GM13976 (cell line): Measurements from ENCODE around the gene OCRL.
A peak's percentile ranks its signal among the peaks of the same experiment; 100 is the strongest.

Source experiments
- DNase-seq: peaks from one replicate; pipeline ENCODE4 v3.0.0; 2012; ENCODE audit warnings: low spot score
- in situ Hi-C: fragments of 300-500 bp; cut with MboI; formaldehyde crosslinking; loops from one replicate; pipeline ENCODE4 v1.12.0; 2022; ENCODE audit warnings: low sequenced_read_pairs, mixed read lengths, inconsistent platforms; ENCODE audit not compliant: unreplicated experiment
- TF ChIP-seq, protein P1 (sequence below): IDR thresholded peaks from 2 replicates; pipeline ENCODE4 v1.5.1; 2012; ENCODE audit warnings: borderline replicate concordance, mild to moderate bottlenecking; ENCODE audit not compliant: insufficient read depth; ENCODE audit errors: extremely low read depth, missing control alignments, control extremely low read depth

Gene OCRL

DNA sequence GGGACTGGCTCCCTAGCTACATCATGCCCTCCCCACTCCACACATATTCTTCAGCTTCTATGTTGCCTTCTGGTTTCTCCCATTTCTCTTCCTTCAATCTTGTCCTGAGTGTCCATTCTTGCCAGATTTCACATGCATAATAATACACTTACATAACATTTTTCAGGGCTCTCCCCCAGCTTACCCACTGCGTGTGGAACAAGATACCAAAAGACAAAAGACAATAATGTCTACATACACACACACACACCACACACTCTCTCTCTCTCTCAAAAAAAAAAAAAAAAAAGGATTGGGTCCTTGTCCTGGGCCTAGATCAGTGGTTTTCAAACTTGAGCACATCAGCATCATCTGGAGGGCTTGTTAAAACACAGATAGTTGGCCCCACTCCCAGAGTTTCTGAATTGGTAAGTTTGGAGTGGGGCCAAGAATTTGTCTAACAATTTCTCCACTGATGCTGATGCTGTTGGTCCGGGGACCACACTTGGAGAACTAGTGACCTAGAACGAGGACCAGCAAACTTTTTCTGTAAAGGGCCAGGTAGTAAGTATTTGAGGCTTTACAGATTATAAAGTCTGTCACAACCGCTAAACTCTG, 10.3 kb upstream of the OCRL start:
- no peak for DNase-seq
- TF ChIP-seq, protein P1, sequence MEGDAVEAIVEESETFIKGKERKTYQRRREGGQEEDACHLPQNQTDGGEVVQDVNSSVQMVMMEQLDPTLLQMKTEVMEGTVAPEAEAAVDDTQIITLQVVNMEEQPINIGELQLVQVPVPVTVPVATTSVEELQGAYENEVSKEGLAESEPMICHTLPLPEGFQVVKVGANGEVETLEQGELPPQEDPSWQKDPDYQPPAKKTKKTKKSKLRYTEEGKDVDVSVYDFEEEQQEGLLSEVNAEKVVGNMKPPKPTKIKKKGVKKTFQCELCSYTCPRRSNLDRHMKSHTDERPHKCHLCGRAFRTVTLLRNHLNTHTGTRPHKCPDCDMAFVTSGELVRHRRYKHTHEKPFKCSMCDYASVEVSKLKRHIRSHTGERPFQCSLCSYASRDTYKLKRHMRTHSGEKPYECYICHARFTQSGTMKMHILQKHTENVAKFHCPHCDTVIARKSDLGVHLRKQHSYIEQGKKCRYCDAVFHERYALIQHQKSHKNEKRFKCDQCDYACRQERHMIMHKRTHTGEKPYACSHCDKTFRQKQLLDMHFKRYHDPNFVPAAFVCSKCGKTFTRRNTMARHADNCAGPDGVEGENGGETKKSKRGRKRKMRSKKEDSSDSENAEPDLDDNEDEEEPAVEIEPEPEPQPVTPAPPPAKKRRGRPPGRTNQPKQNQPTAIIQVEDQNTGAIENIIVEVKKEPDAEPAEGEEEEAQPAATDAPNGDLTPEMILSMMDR = no peak
- in situ Hi-C loops = no loop called here

DNA sequence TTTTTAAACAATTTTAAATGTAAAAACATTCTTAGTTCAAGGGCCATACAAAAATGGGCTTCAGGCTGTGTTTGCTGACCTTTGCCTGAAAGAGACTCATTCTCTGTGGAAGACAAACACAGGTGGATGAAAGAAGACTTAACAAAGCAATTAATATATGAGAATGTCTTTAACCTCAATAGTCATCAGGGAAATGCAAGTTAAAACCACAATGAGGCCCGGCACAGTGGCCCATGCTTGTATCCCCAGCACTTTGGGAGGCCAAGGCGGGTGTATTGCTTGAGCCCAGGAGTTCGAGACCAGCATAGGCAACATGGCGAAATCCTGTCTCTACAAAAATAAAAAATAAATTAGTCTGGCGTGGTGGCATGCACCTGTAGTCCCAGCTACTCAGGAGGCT, 9.6 kb upstream of the OCRL start:
- no peak for DNase-seq
- TF ChIP-seq, protein P1 = no peak
- in situ Hi-C loops = no loop called here

DNA sequence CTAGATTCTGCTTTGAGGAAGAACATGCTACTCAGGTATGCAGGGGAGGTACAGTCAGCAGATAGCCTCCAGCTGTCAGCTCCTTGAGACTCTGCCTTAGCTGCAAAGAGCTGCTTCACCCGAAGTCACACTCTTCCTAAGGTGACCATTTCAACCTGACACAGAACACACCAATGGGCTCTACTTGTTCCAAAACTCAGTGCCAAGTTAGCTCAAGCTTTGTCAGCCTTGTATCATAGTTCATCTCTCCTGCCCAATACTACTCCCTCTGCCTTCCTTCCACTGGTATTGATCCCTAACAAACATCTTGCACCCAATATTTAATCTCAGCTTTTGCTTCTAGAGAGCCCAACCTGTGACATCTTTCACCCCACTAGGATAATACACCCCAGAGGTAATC, 8.9 kb upstream of the OCRL start:
- DNase-seq = no peak
- TF ChIP-seq, protein P1 = no peak
- in situ Hi-C loops = no loop called here

DNA sequence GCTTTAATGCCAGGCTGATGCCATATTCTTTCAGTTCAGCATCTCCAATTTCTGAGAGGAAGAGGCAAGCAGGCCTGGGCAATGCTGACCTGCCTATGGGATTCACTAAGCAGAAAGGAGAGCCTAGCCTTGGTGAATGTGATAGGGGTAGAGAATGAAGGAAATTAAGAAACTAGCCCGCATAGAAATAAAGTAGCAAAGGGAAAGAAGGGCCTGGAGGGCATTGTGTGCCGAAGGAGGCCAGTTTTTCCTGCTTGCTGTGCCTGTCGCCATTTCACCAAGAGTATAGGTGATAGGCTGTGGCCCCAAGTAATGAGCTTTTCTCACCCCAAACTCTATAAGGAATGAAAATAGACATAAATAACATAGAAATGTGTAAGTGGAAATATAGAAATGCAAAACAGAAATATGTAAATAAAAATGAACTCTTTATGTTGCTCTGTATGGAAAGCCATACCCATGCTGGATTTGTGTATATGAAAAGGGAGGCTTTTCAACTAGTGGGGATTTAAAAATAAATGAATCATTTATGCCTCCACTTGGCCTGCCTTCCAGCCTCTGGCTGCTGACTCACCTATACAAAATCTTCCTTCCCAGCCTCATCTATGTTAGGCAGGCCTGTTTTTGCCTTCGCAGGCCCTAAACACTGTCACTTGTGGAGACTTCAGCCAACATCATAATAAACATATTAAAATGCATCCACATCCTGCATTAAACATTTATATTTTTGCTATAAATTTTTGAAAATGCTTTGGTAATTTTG, 5.1 kb upstream of the OCRL start:
- DNase-seq = no peak
- in situ Hi-C loops = no loop called here
- TF ChIP-seq, protein P1 = no peak

DNA sequence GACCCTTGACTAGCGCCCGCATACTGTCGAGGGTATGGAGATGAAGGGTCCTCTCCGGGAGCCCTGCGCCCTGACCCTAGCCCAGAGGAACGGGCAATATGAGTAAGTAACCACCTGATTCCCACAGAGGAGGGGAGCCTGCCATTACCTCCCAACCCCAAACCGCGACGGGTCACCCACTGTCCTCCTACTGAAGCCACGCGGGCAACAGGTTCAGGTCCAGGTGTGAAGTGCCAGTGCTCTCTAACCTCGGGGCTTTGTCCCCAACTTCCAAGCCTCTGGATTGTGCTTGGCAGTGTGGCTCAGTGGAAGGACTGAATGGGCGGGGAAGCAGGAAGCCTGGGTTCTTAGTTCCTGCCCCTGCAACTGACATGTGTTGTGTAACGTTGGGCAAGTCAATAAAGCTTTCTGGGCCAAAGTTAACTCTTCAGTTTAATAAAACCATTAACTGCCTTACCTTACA, 694 bp downstream of the OCRL start:
- in situ Hi-C loops = no loop called here
- TF ChIP-seq, protein P1 = no peak
- peak; percentile 26 for DNase-seq

DNA sequence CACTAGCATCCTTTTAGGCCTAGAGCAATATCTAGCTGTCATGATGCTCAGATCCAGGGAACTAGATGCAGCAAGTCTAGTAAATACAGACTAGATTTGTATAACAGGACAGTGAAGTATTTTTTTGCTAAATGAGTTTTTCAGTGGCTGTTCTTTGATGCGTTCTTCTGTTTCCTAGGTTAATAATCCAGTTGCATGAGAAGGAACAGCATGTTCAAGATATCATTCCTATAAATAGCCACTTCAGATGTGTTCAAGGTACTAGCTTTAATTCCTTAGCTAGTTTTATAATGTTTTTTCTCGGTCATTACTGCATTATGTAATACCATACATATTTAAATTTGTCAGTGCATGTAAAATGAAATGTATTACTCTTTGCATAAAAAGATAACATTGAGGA, 4.7 kb downstream of the OCRL start:
- TF ChIP-seq, protein P1 = no peak
- in situ Hi-C loops = no loop called here
- DNase-seq = no peak
